Neural cell (in vitro differentiated cells): ENCODE measurements around the gene OR5M8. TPM values are rescaled to one million over a fixed set of nuclear protein-coding genes. Genes with fewer than 3 reads are reported as not detected.

Experiments
- H2AFZ ChIP-seq: fragments of 200-600, 300-800 bp; sonication (generic), shearing (Covaris generic); 2 replicates; pipeline ENCODE4 v1.6.0; 2014; ENCODE audit warnings: low read depth, mild to moderate bottlenecking, antibody characterized with exemption, low read length, moderate library complexity
- H3F3A ChIP-seq: fragments of 200-600 bp; shearing (Covaris generic); 2 replicates; pipeline ENCODE4 v1.6.1; 2016; ENCODE audit warnings: mild to moderate bottlenecking, moderate library complexity, mixed read lengths, antibody characterized with exemption, low read length; ENCODE audit not compliant: insufficient read depth, poor library complexity, severe bottlenecking
- H3K27ac ChIP-seq: fragments of 200-600, 300-800 bp; sonication (generic), shearing (Covaris generic); 2 replicates; pipeline ENCODE4 v1.5.1; 2014; ENCODE audit warnings: mild to moderate bottlenecking, low read length, moderate library complexity
- H3K27me3 ChIP-seq: fragments of 300-800, 200-600 bp; sonication (generic), shearing (Covaris generic); 2 replicates; pipeline ENCODE4 v1.6.0; 2014; ENCODE audit warnings: mild to moderate bottlenecking, low read depth, low read length, moderate library complexity; ENCODE audit not compliant: insufficient read depth
- H3K36me3 ChIP-seq: fragments of 300-800, 200-600 bp; sonication (generic), shearing (Covaris generic); 2 replicates; pipeline ENCODE4 v1.5.1; 2014; ENCODE audit warnings: mild to moderate bottlenecking, antibody characterized with exemption, low read length, moderate library complexity; ENCODE audit not compliant: insufficient read depth
- H3K4me2 ChIP-seq: fragments of 300-800, 200-600 bp; sonication (generic), shearing (Covaris generic); 2 replicates; pipeline ENCODE4 v1.6.0; 2014; ENCODE audit warnings: mild to moderate bottlenecking, low read length
- H3K4me3 ChIP-seq: fragments of 300-800, 200-600 bp; sonication (generic), shearing (Covaris generic); 2 replicates; pipeline ENCODE4 v1.5.1; 2014; ENCODE audit warnings: mild to moderate bottlenecking, low read length, moderate library complexity
- H3K79me2 ChIP-seq: fragments of 200-600 bp; shearing (Covaris generic); replicated peaks from 2 replicates; pipeline ENCODE4 v1.6.0; 2014; ENCODE audit warnings: mild to moderate bottlenecking, low read length, moderate library complexity; ENCODE audit not compliant: insufficient read depth
- H3K9ac ChIP-seq: fragments of 300-800, 200-600 bp; sonication (generic), shearing (Covaris generic); 2 replicates; pipeline ENCODE4 v1.6.1; 2016; ENCODE audit warnings: mild to moderate bottlenecking, low read length, mixed read lengths
- H3K9me2 ChIP-seq: fragments of 200-600 bp; shearing (Covaris generic); 2 replicates; pipeline ENCODE4 v1.6.1; 2016; ENCODE audit warnings: mild to moderate bottlenecking, low read length, mixed read lengths; ENCODE audit not compliant: insufficient read depth
- H3K9me3 ChIP-seq: fragments of 200-600, 300-800 bp; sonication (generic), shearing (Covaris generic); 2 replicates; pipeline ENCODE4 v1.6.1; 2016; ENCODE audit warnings: mild to moderate bottlenecking, mixed run types, low read length, moderate library complexity, mixed read lengths
- H4K20me1 ChIP-seq: fragments of 200-600 bp; shearing (Covaris generic); 2 replicates; pipeline ENCODE4 v1.6.1; 2016; ENCODE audit warnings: mild to moderate bottlenecking, mixed run types; ENCODE audit not compliant: insufficient read depth
- CTCF ChIP-seq: fragments of 450-650 bp; IDR thresholded peaks from 2 replicates; pipeline ENCODE4 v1.5.1; 2014; ENCODE audit warnings: antibody characterized with exemption, mild to moderate bottlenecking, moderate library complexity; ENCODE audit not compliant: poor library complexity, severe bottlenecking
- EP300 ChIP-seq: fragments of 450-650 bp; conservative IDR thresholded peaks from 2 replicates; pipeline ENCODE4 v1.6.1; 2014; ENCODE audit warnings: antibody characterized with exemption, mild to moderate bottlenecking, moderate library complexity; ENCODE audit not compliant: poor library complexity, severe bottlenecking
- EZH2 ChIP-seq: fragments of 200-600, 300-800 bp; shearing (Covaris generic), sonication (generic); IDR thresholded peaks from 2 replicates; pipeline ENCODE4 v1.6.1; 2014; ENCODE audit warnings: antibody characterized with exemption, low read length, borderline replicate concordance, mild to moderate bottlenecking; ENCODE audit not compliant: insufficient read depth, poor library complexity, severe bottlenecking
- MXI1 ChIP-seq: fragments of 450-650 bp; conservative IDR thresholded peaks from 2 replicates; pipeline ENCODE4 v1.6.1; 2014; ENCODE audit warnings: antibody characterized with exemption, mild to moderate bottlenecking; ENCODE audit not compliant: poor library complexity, severe bottlenecking
- POLR2AphosphoS5 ChIP-seq: IDR thresholded peaks from 2 replicates; pipeline ENCODE4 v1.6.1; 2012
- RAD21 ChIP-seq: fragments of 450-650 bp; conservative IDR thresholded peaks from 2 replicates; pipeline ENCODE4 v1.6.1; 2014; ENCODE audit warnings: antibody characterized with exemption, mild to moderate bottlenecking, moderate library complexity
- REST ChIP-seq: IDR thresholded peaks from 2 replicates; pipeline ENCODE4 v1.6.1; 2012; ENCODE audit warnings: borderline replicate concordance
- SMC3 ChIP-seq: fragments of 450-650 bp; conservative IDR thresholded peaks from 2 replicates; pipeline ENCODE4 v1.6.1; 2014; ENCODE audit warnings: antibody characterized with exemption, mild to moderate bottlenecking, moderate library complexity; ENCODE audit not compliant: poor library complexity
- TAF1 ChIP-seq: IDR thresholded peaks from 2 replicates; pipeline ENCODE4 v1.6.1; 2012; ENCODE audit warnings: low read depth
- polyA plus RNA-seq: library from polyadenylated mRNA; depleted of rRNA; stranded (reverse); fragments of >200 nt; gene quantifications from 2 replicates; pipeline ENCODE4 v1.2.3, GENCODE V29; 2014

OR5M8 gene
- polyA plus RNA-seq, 1 donor from 2014 or later: not detected

DNA sequence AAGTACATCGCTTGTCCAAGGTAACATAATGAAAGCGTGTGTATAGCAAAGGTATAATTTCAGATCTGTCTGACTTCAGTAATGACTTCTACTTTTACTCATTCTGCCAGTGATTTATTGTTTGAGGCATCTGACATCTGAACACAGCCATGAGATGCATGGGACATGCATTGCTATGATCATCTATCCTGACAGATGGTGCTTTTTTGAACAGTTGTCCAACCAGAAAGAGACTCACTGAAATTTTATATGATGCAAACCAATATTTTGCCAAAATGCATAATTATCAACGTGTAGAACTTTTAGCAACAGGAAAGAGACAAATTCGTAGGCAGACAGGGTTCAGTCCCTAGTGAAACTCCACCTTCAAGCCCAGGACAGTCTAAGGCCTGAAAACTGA, 37.6 kb downstream of the OR5M8 start:
- H3K9ac ChIP-seq: no peak overlapping the region
- H3F3A ChIP-seq: no peaks in the 10 kb centered on the region

More for the DNA sequence above, 37.6 kb downstream of the OR5M8 start:
- H3K4me3 ChIP-seq: no peak overlapping the region
- no peak overlapping the region for H2AFZ ChIP-seq
- H3K27me3 ChIP-seq: no peaks in the 10 kb centered on the region
- TF ChIP-seq REST (no peak), EP300 (no peak), RAD21 (no peak), EZH2 (no peak), TAF1 (no peak), CTCF (no peak), SMC3 (no peak), MXI1 (no peak), POLR2AphosphoS5 (no peak)
- H3K79me2 ChIP-seq: no peaks in the 10 kb centered on the region
- no peaks in the 10 kb centered on the region for H4K20me1 ChIP-seq
- H3K27ac ChIP-seq: no peak overlapping the region
- no peaks in the 10 kb centered on the region for H3K36me3 ChIP-seq
- no peaks in the 10 kb centered on the region for H3K9me3 ChIP-seq
- no peak overlapping the region for H3K4me2 ChIP-seq
- no peaks in the 10 kb centered on the region for H3K9me2 ChIP-seq

Other genes with a start within 250 kb of the OR5M8 start
- not detected in 2 replicates for gene OR5T3, start 239.1 kb downstream of the OR5M8 start, polyA plus RNA-seq
- gene OR5T1, start 217.2 kb downstream of the OR5M8 start, polyA plus RNA-seq: not detected in 2 replicates
- not detected in 2 replicates for gene OR8H1, start 199.1 kb downstream of the OR5M8 start, polyA plus RNA-seq
- gene OR8K3, start 176.2 kb downstream of the OR5M8 start, polyA plus RNA-seq: not detected in 2 replicates
- 0.60 TPM in 1 of 2 replicates, not detected in the other for gene OR8K1, start 145.3 kb downstream of the OR5M8 start, polyA plus RNA-seq
- not detected in 2 replicates for gene OR8J1, start 137.1 kb downstream of the OR5M8 start, polyA plus RNA-seq
- not detected in 2 replicates for gene OR8U1, start 115.7 kb downstream of the OR5M8 start, polyA plus RNA-seq
- not detected in 2 replicates for gene OR5AL1, start 78.7 kb downstream of the OR5M8 start, polyA plus RNA-seq
- gene OR5M3, start 18.0 kb downstream of the OR5M8 start, polyA plus RNA-seq: not detected in 2 replicates
- not detected in 2 replicates for gene OR5M11, start 51.9 kb upstream of the OR5M8 start, polyA plus RNA-seq
- gene OR5M10, start 86.4 kb upstream of the OR5M8 start, polyA plus RNA-seq: not detected in 2 replicates
- gene OR5M1, start 123.5 kb upstream of the OR5M8 start, polyA plus RNA-seq: not detected in 2 replicates
- gene OR5AP2, start 151.1 kb upstream of the OR5M8 start, polyA plus RNA-seq: not detected in 2 replicates
- not detected in 2 replicates for gene OR5AR1, start 172.3 kb upstream of the OR5M8 start, polyA plus RNA-seq
- gene OR9G1, start 207.7 kb upstream of the OR5M8 start, polyA plus RNA-seq: not detected in 2 replicates